GM19043 (cell line): ENCODE data around the gene IL17RD.

Experiments used
- ATAC-seq: cut with Tn5 transposase; IDR thresholded peaks from one replicate; pipeline ENCODE4 v1.9.1; 2021; ENCODE audit warnings: low read depth; ENCODE audit not compliant: unreplicated experiment

The IL17RD gene

DNA sequence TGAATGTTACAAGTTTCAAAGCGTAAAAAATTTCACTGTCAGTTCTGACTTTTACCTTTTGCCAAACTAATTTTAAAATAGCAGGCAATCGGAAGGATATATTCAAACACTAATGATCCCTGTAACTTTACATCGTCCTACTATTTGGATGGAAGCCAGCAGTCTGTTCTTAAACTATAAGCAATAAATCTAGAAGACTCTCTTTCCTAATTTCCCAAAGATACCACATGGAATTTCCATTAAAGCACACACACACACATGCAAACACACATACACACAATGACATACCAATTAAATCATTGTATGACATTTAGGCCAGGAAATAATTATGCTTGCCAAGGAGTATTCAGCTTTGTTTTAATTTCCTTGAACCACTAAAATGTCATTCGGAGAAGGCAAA, 32.0 kb downstream of the IL17RD start:
- no peak for ATAC-seq

DNA sequence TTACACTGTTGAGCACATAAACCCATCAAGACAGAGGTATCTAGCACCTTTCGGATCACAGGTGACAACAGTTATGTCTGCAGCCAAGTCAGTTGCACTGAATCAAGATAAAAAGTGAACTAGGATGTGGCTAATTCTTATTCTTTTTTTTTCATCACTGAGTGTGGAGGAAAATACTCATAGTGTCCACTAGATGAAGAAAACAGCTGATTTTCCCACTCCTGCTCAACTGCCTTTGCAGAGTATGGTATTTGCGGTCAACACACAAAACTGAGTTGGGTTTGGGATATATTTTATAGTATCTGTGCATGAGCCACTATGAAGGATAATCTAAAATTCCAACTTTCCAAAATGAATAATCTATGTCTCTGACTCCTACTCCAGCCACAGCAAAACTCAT, 32.5 kb downstream of the IL17RD start:
- no peak for ATAC-seq

DNA sequence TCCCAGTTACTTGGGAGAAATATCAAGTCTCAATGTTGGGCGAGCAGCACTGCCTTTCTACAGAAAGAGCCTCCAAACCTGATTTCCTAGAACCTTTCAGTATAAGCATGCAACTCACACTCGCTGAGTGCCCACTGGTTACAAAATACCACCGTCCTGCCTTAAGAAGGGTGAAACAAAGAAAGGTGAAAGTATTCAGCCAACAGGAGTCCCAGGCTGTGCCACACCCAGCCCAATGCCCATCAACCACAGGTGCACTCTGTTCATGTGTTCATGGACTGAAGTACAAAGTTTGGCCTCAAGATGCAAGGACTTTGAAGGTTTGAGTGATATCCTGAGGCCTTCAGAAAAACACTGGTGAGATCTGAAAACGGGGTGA, 34.0 kb downstream of the IL17RD start:
- ATAC-seq, result no peak

DNA sequence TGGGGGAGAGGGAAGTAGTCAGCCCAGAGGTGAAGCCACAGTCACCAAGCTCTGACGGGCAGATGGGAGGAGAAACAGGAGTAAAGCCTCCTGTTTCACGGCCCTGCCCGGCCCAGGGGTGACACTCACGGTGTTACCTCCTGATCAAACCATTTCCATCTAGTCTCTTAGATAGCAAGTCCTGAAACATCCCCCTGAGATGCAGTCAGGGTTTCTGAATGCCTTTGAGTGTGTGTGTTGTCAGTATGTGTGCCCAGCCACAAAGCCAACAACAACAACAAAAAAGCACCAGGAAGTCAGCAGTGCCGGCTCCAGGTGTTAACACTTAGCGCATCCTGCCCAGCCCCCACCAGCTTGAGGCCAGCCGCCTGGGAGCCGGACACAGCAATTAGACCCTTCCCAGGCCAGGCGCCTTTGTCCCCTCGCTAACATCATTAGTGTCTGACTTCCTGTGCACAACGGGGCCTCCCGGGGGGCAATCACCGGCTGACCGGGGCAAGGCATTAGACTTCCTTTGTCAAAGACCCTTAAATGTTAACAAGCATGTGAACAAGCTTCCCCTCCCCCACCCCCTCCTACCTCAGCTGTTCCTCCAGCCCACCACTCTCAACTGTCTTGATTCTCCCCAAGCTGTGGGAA, 34.5 kb downstream of the IL17RD start:
- no peak for ATAC-seq

DNA sequence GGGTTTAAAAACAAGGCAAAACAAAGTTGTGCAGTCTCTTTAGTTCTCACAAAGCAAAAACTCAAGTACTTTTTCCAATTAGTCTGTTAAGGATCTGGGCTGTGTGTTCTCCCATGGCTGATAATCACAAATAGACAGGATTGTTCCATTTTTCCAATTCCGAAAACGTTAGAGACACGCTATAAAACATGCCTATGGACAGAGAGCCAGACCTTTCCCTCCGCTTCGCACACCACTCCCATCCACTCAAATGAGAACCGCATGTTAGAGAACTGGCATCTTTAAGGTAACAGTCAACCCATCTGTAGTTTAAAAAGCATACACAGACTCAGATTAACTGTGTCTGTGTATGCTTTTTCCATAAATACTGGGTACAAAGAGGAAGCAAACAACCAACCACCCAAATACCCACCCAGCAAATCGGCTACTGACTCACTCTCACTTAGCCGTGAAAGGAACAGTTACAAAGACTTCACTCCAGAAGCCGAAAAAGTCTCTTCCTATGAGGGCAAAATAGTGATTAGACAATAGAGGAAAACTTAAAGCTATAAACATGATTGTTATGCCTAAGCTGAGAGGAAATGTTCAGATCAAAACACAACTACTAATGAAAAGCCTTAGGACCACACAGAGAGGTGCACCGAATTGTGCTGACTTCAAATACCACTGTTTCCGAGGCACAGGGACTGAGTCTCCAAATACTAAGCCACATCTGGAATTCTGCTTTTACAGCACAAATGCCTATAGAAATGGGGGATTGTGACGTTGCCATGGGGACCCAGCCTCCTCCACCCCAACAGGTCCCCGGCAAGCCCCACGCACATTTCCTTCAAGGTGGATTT, 36.1 kb downstream of the IL17RD start:
- no peak for ATAC-seq

DNA sequence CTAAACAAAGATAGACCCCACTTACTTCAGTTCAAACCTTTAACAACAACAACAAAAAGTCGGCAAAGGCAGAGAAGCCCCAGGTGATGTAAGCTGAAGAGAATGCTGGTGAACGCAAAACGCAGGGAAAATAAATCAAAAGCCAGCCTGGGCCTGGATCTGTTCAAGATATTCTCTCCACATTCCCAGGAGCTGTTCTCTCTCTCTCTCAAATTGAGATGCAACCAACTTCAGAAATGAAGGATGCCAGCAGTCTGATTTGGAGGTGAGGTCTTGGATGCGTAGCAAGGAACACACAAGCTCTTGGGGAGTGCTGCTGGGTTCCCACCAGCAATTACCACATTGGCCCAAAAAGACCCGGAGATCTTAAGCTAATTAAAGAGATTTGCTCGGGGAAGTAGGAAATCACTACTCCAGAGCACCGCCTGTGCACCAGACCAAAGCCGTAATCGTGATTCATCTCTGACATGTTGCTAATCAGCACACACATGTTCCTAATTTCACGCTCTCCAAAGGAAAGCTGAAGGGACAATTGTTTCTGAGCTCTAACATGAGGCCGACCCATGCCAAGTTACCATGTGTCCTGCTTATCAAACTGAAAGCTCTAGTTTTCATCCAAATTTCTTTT, 37.1 kb downstream of the IL17RD start:
- ATAC-seq, result no peak

DNA sequence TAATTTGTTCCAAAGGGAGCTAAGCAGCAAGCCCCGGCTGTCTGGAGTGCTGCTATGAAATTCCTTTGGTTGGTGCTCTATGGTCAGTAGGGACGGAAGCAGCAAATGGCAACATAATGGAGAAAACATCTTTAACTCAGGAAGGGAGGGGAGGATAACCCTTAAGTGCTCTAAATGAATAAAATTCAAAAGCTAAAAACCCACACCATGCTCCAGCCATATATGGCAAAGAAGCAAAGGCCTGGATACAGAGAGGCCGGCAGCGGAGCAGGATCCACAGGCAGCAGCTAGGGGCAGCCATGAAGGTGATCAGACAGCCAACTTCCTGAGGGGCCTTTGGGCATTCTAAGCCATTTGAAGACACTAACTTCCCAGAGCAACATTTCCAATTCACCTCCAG, 38.9 kb downstream of the IL17RD start:
- no peak for ATAC-seq

DNA sequence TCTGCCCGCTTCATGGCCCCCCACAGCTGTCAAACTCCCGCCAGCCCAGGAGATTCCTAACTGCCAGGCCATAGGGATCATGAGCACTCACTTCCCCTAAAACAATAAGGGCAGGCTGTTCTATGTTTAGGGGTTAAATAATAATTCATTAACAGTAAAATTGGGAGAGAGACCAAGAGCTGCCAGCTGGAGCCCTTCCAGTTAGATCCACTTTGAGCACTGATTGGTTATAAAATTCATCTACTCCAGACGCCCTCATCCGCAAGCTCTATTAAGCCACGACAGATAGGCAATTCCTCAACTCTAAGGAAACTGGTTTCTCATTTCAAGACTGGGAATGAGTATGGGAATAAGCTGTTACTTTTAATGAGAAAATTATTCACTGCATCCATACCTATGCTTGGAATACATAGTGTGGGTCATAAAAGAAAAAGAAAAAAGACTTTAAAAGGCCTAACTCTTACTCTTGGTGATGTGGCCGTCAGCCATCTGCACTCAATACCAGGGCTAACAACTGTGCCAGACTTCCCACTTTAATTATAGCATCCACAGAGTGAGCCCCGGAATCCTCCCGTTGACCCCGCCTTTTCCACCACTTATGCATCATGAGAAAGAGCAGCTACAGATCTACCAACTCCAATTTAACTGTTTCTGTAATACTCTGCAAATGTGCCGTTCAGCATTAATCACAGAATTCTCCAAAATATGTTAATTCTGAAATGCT, 44.5 kb downstream of the IL17RD start:
- no peak for ATAC-seq

DNA sequence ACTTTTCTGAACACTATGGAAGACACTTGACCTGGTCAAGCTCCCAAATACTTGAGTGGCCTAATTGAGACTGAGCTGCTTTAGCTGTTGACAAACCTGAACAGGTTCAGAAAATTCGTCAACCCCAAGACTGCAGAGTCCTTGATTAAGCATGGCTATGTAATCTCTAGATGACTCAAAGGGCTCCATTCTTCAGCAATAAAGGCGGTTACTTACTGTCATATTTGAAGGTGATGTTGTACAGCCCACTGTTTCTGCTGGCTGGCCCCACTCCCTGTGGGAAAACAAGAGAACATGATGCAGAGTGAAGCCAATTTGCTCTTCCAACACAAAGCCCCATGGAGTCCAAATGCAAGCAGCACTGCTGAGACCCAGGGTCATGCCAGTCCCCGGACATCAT, 45.1 kb downstream of the IL17RD start:
- ATAC-seq, result no peak

DNA sequence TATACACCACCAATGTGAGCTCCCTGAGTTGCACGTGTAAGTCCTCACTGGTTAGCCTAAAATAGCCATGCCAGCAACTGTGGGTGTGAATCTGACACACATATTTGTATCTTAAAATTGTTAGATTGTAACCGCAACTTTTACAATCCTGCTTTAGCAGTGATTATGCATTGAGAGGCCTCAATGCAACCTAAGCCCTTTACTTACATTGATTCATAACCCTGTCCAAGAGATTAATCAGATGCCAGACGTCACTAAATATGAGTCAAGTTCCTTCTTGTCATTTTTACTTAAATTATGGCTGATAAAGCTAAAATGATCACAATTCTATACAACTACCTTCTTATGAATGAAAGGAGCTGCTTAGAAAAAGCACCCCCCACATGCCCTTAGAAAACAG, 46.9 kb downstream of the IL17RD start:
- no peak for ATAC-seq

DNA sequence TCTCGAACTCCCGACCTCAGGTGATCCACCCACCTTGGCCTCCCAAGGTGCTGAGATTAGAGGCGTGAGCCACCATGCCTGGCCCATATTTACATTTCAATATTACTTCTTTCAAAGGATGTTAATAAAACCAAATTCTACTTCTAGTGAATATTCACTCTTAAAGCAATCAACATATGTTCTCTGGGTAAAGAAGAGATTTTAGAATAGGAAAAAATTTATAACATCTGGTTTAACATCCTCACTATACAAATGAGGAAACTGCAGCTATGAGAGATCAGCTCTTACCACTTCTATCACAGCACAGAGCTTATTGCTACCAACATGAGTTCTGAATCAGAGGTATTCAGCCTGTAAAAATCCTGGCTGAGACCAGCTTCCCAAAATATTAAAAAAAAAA, 48.7 kb downstream of the IL17RD start:
- no peak for ATAC-seq

DNA sequence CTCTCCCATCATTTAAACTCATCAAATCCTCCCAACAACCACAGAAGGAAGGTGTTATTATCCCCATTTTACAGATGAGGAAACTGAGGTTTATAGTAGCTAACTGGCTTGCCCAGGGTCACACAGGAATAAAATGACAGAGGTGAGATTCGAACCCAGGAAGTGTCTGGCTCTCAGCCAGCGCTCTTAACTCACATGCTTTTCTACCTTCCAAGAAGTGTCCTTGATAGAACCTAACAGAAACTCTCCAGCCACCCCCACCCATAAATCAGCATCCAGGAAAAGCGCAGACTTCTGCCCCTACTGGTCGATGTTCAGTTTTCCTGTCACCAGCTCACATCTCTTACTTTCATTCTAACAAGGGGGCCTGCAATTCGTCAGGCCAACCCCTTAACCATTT, 52.9 kb downstream of the IL17RD start:
- no peak for ATAC-seq

DNA sequence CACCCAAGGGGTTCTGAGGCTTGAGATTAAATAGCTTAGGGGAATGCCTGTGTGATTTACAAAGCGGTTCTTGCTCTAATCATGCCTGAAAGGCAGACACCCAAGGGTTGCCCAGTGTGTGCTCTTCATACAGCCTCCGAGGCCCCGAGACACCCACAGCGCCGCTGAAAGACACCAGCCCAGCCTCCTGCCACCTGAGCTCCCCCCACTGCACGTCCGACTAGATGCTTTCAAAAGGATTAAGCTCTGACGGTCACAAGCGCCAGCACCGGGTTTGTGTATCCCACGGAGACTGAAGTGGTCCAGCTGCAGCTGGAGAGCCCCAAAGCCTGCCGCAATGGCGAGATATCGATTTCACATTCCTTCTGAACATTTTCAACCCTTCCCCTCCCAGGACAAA, 54.4 kb downstream of the IL17RD start:
- ATAC-seq, result no peak

DNA sequence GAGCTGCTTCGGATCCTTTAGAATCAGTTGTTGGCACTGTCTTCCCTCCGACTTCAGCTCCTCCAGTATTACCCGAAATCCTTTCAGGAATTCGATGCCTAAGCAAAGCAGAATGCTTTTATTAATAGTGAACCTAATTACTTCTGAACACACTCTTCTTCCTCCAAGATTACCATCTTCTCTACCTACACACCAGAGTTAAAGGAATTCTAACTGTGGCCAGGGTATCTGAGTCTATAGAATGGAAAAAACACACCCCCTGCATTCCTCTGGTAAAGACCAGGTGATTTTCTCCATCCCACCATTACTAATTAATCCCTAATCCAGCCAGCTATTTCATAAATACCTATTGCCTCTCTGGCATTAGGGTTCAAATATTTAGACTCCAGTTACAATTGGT, 54.9 kb downstream of the IL17RD start:
- no peak for ATAC-seq

DNA sequence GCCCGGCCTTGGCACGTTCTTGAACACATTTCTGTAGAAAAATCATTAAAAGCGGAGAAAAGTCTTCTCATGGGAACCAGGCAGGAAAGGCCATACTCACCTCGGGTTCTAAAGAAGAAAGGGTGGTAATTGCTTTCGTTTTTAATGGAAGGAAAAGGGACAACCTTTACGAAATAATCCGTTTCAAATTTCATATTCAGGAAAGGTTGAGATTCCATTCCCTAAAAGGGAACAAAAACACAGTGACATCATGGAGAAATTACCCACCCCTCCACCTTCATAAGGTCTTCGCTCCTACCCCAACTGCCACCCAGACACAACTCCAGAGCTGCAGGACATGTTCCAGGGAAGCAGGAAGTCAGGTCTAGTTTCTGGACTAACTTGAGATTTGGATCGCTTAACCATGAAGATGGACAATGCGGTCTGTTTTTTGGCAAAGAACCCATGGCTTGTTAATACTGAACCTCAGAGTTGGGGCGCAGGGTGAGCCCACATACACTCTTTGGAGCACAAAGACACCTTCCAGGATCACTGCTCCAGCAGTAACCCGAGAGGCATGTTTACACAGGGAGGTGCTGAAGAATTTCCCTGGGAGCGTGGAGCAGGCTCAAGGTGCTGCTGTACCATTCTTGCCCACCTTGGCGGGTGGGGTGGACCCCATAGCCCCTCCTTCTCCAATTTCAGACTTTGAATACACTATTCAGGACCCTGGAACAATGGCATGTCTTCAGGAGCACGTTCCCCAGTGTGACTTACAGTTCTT, 55.5 kb downstream of the IL17RD start:
- no peak for ATAC-seq

DNA sequence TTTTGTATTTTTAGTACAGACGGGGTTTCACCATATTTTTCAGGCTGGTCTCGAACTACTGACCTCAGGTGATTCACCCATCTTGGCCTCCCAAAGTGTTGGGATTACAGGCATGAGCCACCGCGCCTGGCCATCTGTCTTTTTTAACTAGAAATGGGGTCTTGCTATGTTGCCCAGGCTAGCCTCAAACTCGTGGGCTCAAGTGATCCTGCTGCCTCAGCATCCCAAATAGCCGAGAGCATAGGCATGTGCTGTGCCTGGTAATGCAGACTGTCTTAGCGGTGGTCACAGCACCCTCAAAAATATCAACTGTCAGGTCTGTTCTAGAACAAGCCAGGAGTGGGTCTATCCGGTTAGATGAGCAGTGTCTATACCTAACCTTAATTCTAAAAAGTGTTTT, 56.5 kb downstream of the IL17RD start:
- ATAC-seq, result no peak

DNA sequence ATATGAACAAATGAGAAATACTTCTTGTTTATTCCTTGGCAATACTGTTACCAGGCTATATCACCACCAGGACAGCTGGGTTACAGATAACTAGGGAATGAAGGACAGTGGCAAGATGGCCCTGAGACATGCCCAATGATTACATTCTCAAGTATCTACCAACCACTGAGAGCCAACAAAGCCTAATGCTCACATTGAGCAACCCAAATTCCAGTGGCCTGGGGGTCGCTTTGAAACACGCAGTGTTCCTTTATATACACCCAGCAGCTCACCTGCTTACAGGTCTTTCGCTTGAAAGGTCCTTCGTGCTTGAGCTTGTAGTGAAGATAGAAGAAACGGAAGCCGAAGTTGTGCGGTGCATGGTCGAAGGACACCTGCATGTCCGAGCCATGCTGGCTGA, 59.6 kb downstream of the IL17RD start:
- no peak for ATAC-seq

DNA sequence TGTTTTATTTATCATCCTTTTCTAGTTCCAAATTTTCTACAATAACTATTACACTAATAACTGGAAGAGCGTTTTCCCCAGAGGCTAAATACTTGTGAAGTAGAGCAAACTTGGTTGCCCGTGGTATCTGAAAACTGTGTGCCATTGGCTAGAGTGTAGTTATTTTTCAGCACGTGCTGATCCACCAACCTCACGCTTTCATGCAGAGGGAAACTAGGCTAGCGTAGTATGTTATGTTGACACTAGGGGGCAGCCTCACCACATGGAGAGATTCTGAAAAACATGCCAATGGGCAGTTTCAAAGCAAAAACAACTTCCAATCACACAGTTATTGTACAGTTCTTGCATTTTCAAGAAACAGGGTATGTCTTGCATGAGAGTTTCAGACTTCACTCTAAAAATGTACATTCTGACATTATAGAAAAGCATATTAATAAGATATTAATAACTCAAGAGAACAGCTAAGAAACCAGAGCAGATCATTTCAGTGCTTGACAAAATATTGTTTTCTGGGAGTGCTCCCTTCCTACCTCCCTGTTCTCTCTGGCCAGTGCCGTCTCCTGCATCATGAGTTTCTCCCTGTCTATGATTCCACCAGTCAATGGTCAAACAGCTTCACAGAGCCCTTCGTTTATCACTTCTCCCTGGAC, 65.0 kb downstream of the IL17RD start:
- no peak for ATAC-seq

DNA sequence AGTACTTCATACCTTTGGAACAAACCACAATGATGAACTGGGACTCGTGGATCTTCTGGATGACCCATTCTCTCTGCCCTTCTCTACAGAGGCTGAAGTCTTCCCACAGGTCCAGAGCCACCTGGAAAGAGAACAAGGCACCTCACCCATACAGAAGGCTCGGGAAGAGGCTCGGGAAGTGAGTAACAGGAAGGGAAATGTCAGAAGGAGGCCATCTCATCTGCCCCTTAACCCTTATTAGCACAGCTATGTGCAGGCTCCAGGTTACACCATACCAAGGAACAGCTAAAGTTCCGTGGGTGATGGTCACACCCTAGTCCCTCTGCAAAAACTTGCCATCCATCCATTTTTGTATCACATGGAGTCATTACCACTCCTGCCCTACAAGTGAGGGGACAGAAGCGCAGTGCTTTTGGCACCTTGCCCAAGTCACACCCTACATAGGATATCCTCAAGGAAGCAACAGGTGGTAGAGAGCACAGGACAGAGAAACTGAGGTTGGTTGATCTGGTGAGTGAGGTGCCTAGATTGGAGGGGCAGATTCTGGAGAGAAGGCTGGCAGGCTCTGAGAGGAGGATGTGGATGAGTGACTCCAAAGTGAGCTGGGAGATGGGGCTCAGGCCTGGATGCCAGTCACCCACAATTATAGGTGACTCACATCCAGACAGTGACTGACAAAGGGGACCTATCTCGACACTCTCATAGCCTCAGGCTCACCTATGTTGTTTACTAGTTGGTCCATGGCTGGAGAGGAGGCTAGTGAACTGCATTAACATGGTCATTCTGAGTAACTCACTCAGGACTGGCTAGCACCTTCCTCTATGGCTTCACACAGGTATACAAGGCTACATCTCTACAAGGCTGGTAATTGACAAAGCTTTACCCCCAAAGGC, 66.5 kb downstream of the IL17RD start:
- ATAC-seq, result no peak
